HG03432 (cell line): ENCODE results near the gene APOC3.

Experiments
- ATAC-seq: cut with Tn5 transposase; IDR thresholded peaks from one replicate; pipeline ENCODE4 v1.9.1; 2021; ENCODE audit warnings: mild to moderate bottlenecking, moderate library complexity; ENCODE audit not compliant: unreplicated experiment

The APOC3 gene

DNA sequence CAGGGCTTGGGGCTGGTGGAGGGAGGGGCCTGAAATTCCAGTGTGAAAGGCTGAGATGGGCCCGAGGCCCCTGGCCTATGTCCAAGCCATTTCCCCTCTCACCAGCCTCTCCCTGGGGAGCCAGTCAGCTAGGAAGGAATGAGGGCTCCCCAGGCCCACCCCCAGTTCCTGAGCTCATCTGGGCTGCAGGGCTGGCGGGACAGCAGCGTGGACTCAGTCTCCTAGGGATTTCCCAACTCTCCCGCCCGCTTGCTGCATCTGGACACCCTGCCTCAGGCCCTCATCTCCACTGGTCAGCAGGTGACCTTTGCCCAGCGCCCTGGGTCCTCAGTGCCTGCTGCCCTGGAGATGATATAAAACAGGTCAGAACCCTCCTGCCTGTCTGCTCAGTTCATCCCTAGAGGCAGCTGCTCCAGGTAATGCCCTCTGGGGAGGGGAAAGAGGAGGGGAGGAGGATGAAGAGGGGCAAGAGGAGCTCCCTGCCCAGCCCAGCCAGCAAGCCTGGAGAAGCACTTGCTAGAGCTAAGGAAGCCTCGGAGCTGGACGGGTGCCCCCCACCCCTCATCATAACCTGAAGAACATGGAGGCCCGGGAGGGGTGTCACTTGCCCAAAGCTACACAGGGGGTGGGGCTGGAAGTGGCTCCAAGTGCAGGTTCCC is at the start of gene APOC3:
Gene APOC3 (plus strand): TSS at position 383 of the 659 bp plus-strand sequence. CDS start 676 bp downstream, outside the sequence.
- ATAC-seq = no peak

DNA sequence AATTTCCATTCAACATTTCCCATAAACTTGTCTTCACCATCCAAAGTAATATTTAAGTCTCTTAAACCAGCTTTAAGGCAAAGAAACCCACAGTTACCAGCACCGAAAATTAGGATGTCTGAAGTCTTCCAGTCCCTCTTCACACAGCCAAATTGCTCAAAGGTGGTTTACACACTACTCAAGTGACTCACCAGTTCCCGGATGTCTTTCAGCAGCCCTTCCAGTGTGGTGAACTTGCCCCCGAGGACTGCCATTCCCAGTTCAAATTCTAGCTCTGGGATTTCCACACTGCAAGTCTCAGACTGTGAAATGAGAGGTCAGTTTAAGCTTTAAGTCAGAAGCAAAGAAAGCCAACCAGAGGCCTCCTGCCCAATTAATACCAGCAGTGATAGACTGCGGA is 47.0 kb upstream of the APOC3 start:
- no peak for ATAC-seq

DNA sequence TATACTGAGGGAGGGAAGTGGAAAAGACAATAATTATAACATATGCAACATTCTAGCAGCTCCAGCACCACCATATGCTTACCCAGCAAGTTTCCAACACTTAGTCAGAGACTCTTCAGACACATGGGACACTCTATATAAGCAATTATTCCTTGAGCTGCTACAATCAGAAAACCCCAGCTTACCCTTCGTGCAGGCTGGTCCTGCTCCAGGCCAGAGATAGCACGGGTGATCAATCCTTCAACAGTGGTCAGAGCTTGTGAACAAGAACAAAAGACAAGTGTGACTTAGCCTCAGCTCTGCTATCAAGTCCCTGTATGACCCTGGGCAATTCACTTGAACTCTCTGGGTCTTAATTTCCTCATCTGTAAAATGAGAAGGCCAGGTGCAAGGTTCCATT is 43.4 kb upstream of the APOC3 start:
- ATAC-seq = no peak

DNA sequence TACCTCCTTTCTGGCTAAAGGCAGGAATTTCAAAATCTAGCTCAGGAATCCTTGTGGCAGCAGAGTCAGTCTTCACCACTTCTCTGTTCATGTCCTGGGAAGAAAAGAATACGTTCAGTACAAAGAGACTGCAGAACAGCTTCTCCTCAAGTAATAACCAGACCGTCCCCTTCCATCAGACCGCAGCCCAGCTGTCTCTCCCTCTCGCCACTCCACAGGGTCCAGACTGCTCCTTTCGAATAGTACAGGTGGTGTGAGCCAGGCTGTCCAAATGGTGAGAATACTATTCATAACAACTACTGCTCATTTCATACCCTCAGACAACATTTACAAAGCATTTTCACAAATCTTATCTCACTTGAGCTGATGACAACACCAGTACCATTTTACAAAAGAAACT is 42.7 kb upstream of the APOC3 start:
- no peak for ATAC-seq

DNA sequence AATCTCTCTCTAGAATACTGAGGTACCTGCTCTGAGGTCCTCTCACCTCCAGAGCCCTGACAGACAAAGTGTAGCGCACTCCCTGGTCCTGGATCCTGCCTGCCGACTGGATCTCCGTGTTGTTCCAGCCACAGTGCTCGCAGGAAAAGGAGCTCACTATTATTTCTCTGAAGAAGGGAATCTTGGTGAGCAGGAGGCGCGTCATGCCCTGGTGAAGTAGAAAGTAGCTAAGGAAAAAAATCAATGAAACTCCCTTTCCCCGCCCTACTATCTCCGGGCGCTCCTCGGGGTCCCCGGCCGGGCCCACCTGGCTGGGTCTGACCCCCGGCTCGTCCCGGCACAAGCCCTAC is 42.3 kb upstream of the APOC3 start:
- ATAC-seq = no peak

DNA sequence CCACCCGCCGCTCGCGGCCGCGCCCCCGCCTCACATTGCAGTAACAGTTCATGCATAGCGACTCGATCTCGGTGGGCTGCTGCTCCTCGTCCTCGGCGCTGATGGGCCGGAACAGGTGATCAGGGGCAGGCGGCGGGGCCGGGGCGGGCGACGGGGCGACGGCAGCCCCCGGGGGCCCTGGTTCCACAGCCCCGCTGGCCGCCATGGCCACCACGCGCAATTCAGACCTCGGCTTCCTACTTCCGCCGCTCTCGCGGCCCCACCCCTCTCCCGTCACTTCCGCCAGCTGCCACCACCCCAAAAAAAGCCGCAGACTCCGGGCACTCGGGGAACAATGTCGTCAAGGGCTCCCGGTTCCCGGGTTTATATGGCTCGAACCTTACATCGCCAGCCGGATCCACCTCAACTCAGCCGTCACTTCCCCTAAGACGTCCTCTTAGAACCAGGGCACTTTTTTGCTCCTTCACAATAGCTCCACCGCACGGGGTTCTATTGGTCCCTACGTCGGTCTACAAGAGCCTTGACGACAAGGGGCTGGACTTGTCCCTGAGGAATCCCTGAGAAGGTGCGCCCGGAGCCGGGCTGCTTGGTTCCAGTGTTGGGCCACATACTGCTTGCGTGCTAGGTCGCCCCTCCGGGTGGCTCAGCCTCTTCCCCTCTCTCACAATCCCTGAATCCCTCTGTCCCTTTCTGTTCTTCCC is 41.8 kb upstream of the APOC3 start, which contains the start of gene ZPR1:
Gene ZPR1 (minus strand): TSS at position 238 of the 701 bp plus-strand sequence. CDS start 33 bp downstream, at position 205.
- peak; percentile 93 for ATAC-seq

DNA sequence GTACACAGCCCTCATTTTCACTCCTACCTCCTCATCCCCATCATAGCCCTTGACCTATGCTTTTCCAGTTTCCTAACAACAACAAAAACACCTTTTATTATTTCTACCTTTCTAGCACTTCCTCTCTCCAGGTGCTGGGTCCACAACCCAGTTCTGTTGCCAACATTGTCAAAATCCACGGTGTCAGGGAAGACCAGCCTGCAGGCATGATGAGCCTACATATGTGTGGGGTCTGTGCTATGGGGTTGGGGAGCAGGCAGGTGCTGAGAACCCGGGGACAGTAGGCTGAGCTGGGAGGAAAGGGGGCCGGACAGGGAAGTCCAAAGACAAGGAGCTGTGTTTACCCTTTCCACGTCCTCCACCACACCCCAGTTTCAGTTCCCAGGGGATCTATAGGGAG is 41.2 kb upstream of the APOC3 start:
- ATAC-seq = no peak

DNA sequence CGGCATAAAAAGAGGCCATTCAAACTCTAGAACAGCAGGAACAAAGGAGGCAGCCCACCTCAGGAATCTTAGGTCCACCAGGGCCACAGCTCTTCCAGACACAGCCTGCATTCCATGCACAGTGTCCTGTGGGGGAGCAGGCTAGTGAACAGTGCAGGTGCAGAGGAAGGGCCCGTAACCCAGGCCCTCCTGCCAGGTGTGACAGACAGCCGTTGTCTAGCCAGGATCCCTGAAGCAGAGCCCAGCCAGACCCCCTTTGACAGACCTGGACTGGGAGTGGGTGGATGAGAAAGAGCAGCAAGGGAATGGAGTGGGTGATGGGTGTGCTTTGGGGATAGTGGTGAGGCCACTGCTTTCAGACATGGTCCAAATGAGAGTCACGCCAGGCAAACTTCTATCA is 40.7 kb upstream of the APOC3 start:
- no peak for ATAC-seq

DNA sequence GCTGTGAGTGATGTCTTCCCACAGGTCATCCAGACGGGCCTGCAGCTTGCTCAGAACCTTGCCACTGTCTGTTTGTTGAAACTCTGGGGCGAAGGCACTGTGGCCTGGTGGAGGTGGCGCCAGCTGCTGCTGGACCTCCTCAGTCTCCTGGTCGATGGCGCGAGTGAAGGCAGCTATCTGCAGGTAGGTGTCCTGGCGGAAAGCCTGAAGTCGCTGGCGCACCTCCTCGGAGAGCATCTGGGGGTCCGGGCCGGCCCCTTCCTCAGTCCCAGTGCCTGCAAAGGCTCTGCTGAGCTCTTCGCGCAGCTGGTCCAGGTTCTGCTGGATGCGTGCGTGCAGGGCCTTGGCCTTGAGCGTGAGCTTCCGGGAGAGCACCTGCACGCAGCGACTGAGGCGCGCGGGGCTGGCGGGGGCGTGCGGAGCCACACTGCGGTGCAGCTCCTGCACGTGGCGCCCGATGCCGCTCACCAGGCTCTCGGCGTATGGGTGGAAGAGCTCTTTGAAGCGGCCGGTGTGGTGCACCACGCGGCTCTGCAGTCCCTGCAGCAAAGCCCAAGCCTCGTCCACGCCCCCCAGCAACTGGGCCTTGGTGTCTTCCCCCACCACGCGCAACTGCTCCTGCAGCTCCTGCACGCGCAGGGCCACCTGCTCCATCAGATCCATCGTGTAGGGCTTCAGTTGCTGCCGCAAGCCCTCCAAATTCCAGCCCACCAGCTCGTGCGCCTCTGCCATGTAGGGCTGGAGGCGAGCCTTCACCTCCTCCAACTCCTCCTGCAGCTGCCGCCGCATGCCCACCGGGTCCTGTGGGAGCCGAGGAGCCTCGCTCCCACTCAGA is 39.3 kb upstream of the APOC3 start:
- no peak for ATAC-seq

DNA sequence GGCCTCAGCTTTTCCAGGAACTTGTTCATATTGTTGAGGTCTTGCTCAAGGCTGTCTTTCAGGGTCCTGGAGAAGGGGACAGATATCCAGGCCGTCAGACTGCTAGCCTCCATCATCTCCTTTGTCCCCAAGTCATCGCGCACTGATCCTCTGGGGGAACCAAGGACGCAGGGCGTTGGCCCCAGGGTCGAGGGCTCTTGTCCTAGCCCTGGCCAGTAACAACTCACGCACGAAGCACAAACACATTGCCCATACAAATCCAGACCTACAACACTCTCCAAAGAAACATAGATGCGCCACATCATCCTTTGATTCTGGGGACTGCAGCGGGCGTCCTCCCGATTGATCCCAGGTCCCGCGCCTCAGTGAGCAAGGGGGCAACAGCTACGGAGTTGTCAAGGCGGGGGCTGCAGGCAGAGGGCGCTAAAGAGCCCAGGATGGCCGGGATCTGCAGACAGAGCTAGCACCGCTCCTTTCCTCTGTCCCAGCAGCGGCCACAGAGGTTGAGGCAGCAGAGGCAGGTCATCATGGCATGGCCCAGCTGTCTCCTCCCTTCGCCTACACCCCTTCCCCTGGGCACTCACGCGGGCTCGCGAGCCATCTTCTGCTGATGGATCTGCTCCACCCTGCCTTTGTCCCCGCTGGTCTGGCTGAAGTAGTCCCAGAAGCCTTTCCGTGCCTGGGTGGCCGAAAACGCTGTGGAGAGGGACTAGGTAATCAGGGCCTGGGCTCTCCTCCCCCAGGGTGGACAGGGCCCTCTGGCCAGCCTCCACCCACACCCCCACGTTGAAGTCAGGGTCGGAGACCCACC is 38.5 kb upstream of the APOC3 start:
- no peak for ATAC-seq

DNA sequence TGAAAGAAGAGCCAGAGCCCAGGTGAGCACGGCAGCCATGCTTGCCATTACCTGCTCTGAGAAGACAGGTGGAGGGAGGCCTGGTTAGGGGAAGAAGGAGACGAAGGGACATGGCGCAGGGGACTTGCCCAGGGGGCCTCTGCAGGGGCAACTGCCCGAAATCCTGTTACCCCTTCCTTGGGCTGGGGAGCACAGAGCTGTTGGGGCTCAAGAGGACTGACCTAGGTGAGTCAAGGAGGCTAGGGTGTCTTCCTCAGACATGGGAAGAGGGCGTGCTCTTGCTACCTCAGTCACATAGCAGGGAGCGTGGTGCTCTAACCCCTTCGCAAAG is 37.9 kb upstream of the APOC3 start, which contains the start of gene APOA5:
Gene APOA5 (minus strand): TSS at position 67 of the 331 bp plus-strand sequence. CDS start 19 bp downstream, at position 48.
- ATAC-seq = no peak

DNA sequence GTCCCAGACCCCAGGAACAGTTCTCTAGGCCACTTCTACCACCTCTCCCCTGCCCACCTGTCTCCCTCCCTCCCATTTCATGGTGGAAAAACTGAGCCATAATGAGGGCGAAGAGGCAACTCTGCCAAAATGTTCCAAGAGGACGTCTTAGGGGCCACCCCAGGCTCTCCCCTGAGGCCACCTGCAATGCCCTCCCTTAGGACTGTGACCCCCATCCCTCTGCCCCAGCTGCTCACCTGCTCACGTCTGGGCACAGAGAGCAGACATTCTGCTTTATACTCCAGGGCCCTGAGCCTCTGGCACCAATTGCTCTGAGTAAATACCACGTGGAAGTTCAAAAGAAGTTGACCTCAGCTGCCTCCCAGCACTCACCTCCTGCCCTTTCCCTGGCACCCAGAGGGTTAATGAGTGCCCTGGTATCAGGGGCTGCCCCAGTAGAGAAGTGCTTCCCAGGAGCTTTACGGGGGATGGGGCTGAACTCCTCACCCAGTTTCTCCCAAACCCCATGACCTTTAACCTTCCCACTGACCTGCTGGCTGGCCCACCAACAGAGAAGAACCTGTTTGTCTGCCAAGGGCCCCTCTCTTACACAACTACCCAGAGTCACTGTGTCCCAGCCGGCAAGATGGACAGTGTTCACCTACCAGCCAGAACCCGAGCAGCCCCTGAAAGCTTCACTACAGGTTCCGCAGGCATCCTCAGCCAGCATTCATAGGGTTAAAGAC is 37.4 kb upstream of the APOC3 start:
- ATAC-seq = no peak

DNA sequence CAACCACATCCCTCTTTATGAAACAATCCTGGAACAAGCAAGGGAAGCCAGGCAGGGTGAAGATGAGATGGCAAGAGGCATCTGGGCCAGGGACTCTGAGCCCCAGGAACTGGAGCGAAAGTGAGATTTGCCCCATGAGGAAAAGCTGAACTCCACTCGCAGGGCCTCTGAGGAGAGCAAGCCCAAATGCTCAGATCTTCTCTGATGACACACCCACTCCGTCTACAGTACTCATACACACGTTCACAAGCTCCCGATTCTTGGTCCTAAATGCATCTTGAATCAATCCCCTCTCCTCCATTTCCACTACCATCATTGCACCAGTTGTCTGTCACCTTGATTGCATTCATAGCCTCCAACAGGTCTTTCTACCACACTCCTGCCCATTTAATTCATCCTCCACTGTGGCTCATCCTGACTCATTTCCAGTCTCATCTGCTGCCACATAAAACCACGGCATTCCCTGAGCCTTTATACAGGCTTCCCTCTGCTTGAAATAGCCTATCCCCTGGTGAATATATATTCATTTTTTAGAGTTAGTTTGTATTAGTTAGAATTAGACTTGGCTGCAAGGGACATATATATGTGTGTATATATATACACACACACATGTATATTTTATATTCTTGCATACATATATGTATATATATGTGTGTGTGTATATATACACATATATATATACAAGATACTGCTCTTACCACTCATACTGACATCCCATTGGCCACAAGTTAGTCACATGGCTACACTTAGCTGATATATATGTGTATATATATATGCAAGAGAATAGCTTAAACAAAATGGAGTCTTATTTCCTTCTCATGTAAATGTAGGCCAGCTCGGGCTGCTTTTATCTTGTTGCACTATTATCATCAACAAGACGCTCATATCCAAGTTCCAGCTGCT is 36.6 kb upstream of the APOC3 start:
- no peak for ATAC-seq

DNA sequence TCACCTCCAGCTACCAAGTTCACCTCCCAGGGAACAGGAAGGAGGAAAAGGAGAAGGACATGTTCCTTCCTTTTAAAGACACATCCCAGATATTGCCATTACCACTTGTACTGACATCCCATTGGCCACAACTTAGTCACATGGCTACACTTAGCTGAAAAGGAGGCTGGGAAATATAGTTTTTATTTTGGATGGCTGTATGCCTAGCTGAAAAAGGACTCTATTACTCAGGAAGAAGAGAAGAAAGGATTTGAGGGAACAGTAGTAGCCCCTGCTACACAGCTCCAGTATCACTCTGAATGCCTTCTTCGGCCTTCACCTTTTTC is 36.0 kb upstream of the APOC3 start:
- ATAC-seq = no peak

DNA sequence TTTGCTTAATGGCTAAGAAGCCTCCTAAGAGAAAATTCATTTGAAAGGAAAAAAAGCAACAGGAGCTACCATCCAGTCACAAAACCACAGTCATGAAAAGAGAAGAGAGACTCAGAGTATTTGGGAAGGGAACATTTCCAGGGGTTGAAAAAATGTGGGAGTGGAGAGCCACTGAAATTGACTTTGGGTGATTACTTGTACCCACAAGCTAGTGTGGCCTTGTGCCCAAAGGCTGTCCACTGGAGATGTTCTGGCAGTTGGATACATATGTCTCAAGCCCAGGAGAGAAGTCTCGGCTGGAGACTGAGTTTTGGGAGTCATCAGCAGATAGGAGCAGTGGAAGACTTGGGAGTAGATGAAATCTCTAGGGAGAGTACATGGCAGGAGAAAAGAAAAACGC is 34.9 kb upstream of the APOC3 start:
- ATAC-seq = no peak

DNA sequence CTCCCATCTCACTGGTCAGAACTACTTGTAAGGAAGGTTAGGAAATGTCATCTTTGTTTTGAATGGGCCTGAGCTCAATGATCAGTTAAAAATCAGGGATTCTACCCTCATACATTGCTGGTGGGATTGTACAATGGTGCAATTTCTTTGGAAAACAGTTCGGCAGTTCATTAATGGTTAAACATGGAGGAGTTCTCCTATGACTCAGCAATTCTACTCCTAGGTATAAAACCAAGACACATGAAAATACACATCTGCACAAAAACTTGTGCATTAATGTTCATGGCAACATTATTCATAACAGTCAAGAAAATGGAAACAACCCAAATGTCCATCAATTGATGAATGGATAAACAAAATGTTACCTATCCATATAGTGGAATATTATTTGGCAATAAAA is 33.2 kb upstream of the APOC3 start:
- no peak for ATAC-seq

DNA sequence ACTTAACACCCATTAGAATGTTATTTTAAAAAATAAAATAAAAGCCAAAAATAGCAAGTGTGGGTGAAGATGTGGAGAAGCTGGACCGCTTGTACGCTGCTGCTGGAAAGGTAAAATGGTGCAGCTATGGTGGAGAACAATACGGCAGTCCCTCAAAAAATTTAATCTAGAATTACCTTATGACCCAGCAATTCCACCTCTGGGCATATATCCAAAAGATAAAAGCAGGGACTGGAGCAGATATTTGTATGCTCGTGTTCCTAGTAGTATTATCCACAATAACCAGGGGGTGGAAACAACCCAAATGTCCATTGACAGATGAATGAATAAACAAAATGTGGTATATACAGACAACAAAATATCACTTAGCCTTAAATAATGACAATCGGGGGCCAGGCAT is 31.9 kb upstream of the APOC3 start:
- ATAC-seq = no peak

DNA sequence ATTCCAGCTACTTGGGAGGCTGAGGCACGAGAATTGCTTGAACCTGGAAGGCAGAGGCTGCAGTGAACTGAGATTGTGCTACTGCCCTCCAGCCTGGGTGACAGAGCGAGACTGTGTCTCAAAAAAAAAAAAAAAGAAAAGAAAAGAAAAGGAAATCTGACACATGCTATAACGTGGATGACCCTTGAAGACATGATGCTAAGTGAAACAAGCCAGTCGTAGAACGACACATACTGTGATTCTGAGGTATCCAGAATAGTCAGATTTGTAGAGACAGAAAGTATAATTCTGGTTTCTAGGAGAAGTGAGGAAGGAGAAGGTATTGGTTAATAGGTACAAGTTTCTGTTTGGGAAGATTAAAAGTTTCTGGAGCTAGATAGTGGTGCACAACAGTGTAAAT is 31.3 kb upstream of the APOC3 start:
- no peak for ATAC-seq

DNA sequence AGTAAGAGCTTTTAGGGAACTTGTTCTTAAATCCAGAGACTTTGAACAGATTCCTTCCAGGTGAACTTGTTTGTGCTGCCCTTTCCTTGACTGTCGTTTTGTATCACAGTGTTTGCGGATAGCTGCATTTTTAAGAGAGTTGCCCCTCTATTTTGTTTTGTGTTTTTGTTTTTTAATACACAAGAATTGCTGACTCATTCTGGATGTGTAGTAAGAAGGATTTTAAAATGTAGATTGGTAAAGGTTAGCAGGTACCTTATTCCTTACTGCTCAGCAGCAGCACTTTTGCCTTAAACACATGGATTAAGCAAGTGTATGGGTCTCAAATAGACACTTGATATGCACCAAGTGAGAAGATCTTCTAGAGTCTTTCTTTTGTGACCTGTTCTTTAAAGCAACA is 29.1 kb upstream of the APOC3 start:
- no peak for ATAC-seq
